Peyer's patch (tissue), 4 donors: ENCODE results near the gene TSHZ1. TPM values are rescaled to one million over a fixed set of nuclear protein-coding genes. Genes with fewer than 3 reads are reported as not detected.

Experiments used
- DNase-seq, 3 donors: peaks; one replicate each; pipeline ENCODE4 v3.0.0-alpha.2; 2017 to 2019
- H3K27ac ChIP-seq, 4 donors: fragments of 200-600 bp; sonication (generic); one replicate each; pipeline ENCODE4 v1.5.1; 2016 to 2019
- H3K27me3 ChIP-seq, 2 donors: fragments of 200-600 bp; sonication (generic); one replicate each; pipeline ENCODE4 v1.5.1; 2019
- H3K36me3 ChIP-seq, 3 donors: fragments of 200-600 bp; sonication (generic); one replicate each; pipeline ENCODE4 v1.5.1; 2016 to 2019
- H3K4me1 ChIP-seq, 4 donors: fragments of 200-600 bp; sonication (generic); one replicate each; pipeline ENCODE4 v1.5.1; 2016 to 2019
- H3K4me3 ChIP-seq, 4 donors: fragments of 200-600 bp; sonication (generic); 1 replicate in 3 of 4; 2 replicates in 1 of 4; pipeline ENCODE4 v1.5.1; 2016 to 2019; ENCODE audit warnings: mild to moderate bottlenecking in 1 of 4
- H3K9me3 ChIP-seq, 4 donors: fragments of 200-600 bp; sonication (generic); one replicate each; pipeline ENCODE4 v1.5.1; 2016 to 2019; ENCODE audit warnings: mild to moderate bottlenecking in 1 of 4
- POLR2A ChIP-seq, 2 donors: fragments of 450-650 bp; IDR thresholded peaks; one replicate each; pipeline ENCODE4 v1.5.1; 2017; ENCODE audit warnings: antibody characterized with exemption in 2 of 2, mild to moderate bottlenecking in 2 of 2, moderate library complexity in 2 of 2
- total RNA-seq, 4 donors: library from RNA; depleted of rRNA; stranded (reverse); fragments of >200 nt; gene quantifications; one replicate each; pipeline ENCODE4 v1.1.0, GENCODE V29; 2016
- TF ChIP-seq, protein P1 (sequence below), 6 experiments: fragments of 450-650 bp in 4 of 6; fragments of 200-600 bp in 2 of 6; sonication (generic) in 1 of 6; IDR thresholded peaks; one replicate each; pipeline ENCODE4 v1.5.1; 2017 to 2019; ENCODE audit warnings: antibody characterized with exemption in 6 of 6, mild to moderate bottlenecking in 3 of 6, moderate library complexity in 1 of 6

The TSHZ1 gene
- total RNA-seq, 4 donors from 2014 or later, result 12.4 to 34.8 (median 28.4) TPM

DNA sequence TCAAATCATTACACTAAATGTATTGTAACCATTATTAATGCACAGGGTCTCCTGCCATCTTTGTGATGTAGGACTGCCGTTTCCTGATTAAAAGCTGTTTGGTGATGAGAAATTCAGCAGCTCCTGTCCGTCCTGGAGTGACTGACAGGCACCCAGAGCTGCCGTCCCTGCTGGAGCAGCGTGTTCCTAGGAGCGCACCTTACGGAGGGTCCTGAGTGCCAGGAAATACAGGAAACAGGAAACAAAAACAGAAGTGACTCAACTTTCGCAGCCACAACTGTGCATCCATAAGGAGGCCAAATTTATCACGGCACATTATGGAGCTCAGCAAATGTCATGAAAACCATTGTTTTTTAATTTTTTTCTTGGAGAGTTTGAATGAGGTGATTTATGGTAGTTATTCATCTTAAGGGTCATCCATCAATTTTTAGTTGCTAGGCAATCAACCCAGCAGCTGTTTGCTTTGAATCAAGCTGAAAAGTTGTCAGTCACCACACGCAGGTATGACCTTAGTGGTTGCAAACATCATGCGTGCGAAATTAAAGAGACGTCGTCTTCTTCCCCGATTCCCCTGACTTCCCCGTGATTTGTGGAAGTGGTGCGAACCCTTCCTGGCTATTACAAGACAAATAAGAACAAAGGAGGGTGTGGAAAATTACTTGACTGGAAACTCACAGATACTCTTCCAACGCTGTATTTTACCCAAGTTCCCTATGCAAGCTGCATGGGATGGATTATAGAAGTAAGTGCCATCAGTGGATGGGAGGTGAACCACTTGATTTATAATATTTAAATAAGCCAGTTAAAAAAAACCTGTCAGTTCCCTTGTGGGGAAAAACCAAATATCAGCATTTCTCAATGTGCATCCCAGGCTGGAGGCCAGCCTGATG lies 19.8 kb downstream of the TSHZ1 start:
- TF ChIP-seq, protein P1, sequence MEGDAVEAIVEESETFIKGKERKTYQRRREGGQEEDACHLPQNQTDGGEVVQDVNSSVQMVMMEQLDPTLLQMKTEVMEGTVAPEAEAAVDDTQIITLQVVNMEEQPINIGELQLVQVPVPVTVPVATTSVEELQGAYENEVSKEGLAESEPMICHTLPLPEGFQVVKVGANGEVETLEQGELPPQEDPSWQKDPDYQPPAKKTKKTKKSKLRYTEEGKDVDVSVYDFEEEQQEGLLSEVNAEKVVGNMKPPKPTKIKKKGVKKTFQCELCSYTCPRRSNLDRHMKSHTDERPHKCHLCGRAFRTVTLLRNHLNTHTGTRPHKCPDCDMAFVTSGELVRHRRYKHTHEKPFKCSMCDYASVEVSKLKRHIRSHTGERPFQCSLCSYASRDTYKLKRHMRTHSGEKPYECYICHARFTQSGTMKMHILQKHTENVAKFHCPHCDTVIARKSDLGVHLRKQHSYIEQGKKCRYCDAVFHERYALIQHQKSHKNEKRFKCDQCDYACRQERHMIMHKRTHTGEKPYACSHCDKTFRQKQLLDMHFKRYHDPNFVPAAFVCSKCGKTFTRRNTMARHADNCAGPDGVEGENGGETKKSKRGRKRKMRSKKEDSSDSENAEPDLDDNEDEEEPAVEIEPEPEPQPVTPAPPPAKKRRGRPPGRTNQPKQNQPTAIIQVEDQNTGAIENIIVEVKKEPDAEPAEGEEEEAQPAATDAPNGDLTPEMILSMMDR (IDR thresholded peaks at IDR 0.05), result no peak
- no peak for TF ChIP-seq POLR2A (IDR thresholded peaks at IDR 0.05)
- H3K27ac ChIP-seq, result no peak overlapping the region
- peaks cover 0 to 33% (median 1%) of the 10 kb centered on the region in 4 donors for H3K4me1 ChIP-seq
- no peak for DNase-seq
- peaks cover 0 to 5% (median 0%) of the 10 kb centered on the region in 3 donors for H3K36me3 ChIP-seq
- no peak overlapping the region for H3K4me3 ChIP-seq
- no peaks in the 10 kb centered on the region for H3K27me3 ChIP-seq
- H3K9me3 ChIP-seq, result no peaks in the 10 kb centered on the region

DNA sequence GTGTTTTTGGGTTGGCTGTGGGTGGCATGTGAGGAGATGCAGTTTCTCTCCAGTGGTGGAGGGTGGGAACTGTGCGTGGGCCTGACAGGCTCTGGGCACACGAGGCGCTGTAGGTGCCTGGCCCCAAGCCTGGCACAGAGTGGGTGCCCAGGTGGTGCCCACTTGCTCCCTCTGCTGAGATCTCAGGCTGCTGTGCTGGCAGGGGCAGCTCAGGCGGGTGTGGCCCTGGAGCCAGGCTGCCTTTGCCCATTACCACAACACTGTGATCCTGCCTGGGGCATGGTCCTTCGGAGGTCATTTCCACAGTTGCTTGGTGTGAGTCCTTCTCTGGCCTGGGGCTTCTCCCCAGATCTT lies 20.4 kb downstream of the TSHZ1 start:
- no peak overlapping the region for H3K27ac ChIP-seq
- H3K4me3 ChIP-seq, result no peak overlapping the region
- H3K9me3 ChIP-seq, result no peaks in the 10 kb centered on the region
- no peak for TF ChIP-seq POLR2A (IDR thresholded peaks at IDR 0.05)
- TF ChIP-seq, protein P1 (IDR thresholded peaks at IDR 0.05), result no peak
- no peaks in the 10 kb centered on the region for H3K27me3 ChIP-seq
- no peak for DNase-seq
- H3K36me3 ChIP-seq, result peaks cover 0 to 5% (median 0%) of the 10 kb centered on the region in 3 donors
- H3K4me1 ChIP-seq, result peaks cover 0 to 27% (median 1%) of the 10 kb centered on the region in 4 donors

DNA sequence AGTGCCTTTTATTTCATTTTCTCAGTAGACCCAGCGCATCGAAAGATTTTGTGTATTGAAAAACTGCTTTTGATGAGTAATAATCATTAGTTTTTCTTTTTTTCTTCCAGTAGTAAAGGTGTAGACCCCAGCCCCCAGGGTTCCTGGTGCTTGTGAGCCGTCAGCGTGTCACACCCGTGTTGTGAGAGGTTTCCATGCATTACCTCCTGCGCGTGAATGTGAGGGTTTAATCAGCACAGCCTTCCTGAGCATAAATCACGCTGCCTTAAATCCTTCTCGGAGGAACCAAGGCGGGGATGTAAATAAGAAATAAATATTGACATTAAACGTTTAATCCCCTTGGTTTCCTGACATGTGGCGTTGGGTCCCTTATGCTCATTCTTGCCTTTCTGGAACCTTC lies 24.3 kb downstream of the TSHZ1 start:
- TF ChIP-seq, protein P1 (IDR thresholded peaks at IDR 0.05), result no peak
- no peak for TF ChIP-seq POLR2A (IDR thresholded peaks at IDR 0.05)
- H3K27me3 ChIP-seq, result no peaks in the 10 kb centered on the region

DNA sequence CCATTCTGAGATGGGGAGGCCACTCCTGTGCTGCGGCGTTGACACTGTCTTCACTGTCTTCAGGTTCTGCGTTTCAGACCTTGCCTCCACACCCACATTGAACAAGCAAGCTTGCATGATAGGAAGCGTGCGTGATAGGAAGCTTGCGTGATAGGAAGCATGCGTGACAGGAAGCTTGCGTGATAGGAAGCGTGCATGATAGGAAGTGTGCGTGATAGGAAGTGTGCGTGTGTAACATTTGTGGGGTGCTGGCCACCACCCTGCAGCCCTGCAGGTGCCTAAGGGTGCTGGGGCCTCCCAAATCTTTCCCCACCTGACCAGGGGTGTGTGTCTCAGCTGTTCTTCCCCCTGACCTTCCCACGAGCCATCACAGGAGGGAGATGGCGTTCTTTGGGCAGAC lies 25.3 kb downstream of the TSHZ1 start:
- Histone ChIP-seq H3K27me3 (no peaks in the 10 kb centered on the region), H3K9me3 (no peaks in the 10 kb centered on the region), H3K36me3 (peaks cover 0 to 5% (median 0%) of the 10 kb centered on the region in 3 donors), H3K4me1 (peaks cover 0 to 4% (median 0%) of the 10 kb centered on the region in 4 donors), H3K4me3 (no peak overlapping the region), H3K27ac (no peak overlapping the region)
- TF ChIP-seq, protein P1 (IDR thresholded peaks at IDR 0.05), result no peak
- TF ChIP-seq POLR2A (IDR thresholded peaks at IDR 0.05), result no peak
- DNase-seq, result no peak

More for the DNA sequence above, 24.3 kb downstream of the TSHZ1 start:
- Histone ChIP-seq H3K9me3 (no peaks in the 10 kb centered on the region), H3K4me3 (no peak overlapping the region), H3K36me3 (peaks cover 0 to 5% (median 0%) of the 10 kb centered on the region in 3 donors), H3K27ac (no peak overlapping the region), H3K4me1 (peaks cover 0 to 5% (median 0%) of the 10 kb centered on the region in 4 donors)
- DNase-seq, result no peak

DNA sequence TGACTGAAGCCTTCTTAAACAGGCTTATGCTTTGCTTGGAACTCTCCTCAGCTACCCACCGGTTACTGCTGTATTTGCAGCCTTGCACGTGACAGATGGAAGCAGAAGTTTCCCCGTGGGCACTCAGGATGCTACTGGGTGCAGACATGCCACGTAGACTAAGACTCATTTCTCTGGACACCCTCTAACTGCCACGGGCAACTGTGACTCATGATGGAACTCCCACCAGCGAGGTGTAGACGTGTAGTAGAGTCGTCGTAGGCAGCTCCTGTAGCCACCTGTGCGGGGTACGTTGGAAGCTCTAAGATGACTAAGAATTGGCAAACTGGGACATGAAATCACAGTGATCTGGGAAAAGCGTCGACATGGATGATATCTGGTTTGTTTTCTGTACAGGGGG lies 27.5 kb downstream of the TSHZ1 start:
- H3K27ac ChIP-seq, result no peak overlapping the region
- H3K4me3 ChIP-seq, result no peak overlapping the region
- H3K4me1 ChIP-seq, result no peaks in the 10 kb centered on the region
- H3K36me3 ChIP-seq, result peaks cover 0 to 5% (median 0%) of the 10 kb centered on the region in 3 donors
- no peak for DNase-seq
- TF ChIP-seq, protein P1 (IDR thresholded peaks at IDR 0.05), result no peak
- no peak for TF ChIP-seq POLR2A (IDR thresholded peaks at IDR 0.05)
- no peaks in the 10 kb centered on the region for H3K27me3 ChIP-seq
- no peaks in the 10 kb centered on the region for H3K9me3 ChIP-seq
